K562 (cell line): ENCODE measurements around the gene ATP10B.

Source experiments
- BRCA1 ChIP-seq, 2 experiments: fragments of 450-650 bp in 1 of 2; sonication (generic) in 1 of 2; formaldehyde crosslinking in 1 of 2; IDR thresholded peaks; 2 replicates each; pipeline versions ENCODE4 v1.5.0 to v1.6.1; 2017 to 2020; ENCODE audit warnings: mild to moderate bottlenecking in 1 of 2, missing genetic modification reagents in 1 of 2
- TFAP4 ChIP-seq: sonication (generic); formaldehyde crosslinking; IDR thresholded peaks from 2 replicates; pipeline ENCODE4 v1.8.0; 2022; ENCODE audit warnings: missing genetic modification reagents, mild to moderate bottlenecking, moderate library complexity, borderline replicate concordance

- TF ChIP-seq BRCA1 (IDR thresholded peaks at IDR 0.05), result no peak
- TF ChIP-seq BRCA1 (CRISPR knock-in tag; IDR thresholded peaks at IDR 0.05), result no peak
- no peak for TF ChIP-seq TFAP4 (CRISPR knock-in tag)
Observed at GRCh38 chr5:160792281-160792680, 59.7 kb downstream of the ATP10B start.
